GM19193 (cell line): ENCODE data around the gene SLC9C1.

ENCODE experiments used
- POLR2A ChIP-seq: IDR thresholded peaks from 4 replicates; pipeline ENCODE4 v1.6.1; 2011; ENCODE audit not compliant: insufficient read depth, insufficient read length; ENCODE audit errors: extremely low read depth

The SLC9C1 gene

DNA sequence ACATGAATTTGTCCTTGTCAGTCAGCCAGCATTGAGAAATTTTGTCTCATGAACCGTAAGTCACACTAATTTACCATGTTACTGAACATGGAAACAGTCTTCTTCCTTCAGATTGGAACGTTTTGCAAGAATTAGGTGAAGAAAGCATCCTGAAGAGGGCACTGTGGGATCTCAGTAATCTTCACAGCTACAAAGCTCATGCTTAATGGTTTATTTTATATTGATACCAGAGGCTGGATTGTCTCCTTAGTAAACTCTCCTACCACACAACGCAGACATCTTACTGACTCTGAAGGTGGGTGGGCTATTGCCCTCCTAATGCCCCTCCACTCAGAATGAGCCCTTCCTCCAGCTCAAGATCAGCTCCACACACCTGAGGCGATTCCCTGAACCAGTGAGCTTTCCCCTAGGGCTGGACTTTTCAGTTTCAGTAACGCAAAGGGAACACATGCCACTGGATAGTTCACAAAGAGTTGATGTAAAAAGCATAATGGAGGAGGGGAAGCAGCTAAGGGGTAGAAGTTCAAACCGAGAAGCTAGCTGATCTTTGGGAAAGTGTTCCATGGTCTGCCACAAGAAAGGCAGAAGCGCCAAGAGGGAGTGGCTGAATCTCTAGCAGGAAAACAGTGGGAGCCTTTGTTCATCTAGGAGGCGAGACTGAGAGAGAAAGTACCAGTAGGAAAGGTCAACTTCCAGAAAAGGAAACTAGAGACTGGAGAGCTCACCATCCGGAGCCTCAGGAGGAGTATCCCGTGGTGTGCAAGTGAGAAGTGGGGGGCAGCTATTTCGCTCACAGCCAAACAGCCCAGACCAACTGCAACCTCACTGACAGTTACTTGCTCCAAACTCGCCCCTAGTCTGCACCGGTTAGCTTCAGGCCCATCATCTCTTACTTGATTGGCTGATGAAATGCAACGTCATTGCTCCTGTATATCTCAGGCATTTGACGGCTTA is at the start of gene SLC9C1:
Gene SLC9C1 (minus strand): TSS at position 849 of the 954 bp plus-strand sequence. CDS start 7,425 bp downstream, outside the sequence.
- TF ChIP-seq POLR2A = no peak

- TF ChIP-seq POLR2A = no peak
These were observed 47.4 kb upstream of the SLC9C1 start for GRCh38 chr3:112341386-112341785.

DNA sequence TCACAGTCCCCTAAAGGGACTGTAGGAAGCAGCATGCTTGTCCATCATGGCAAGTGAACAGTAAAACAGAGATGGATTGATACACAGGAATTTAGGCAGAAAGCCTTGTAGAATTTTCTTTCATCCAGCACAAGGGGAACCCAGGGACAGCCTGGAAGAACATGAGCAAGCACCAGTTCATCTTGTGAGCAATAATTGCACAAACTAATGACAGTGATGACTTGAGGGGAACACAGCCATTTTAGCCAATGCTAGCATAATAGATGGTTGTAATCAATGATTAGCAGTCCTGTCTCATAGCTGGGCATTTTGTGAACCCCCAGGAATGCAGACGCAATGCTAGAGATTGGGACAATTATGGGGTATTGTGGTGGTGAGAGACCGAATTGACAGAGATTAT is 45.6 kb upstream of the SLC9C1 start:
- TF ChIP-seq POLR2A = no peak

DNA sequence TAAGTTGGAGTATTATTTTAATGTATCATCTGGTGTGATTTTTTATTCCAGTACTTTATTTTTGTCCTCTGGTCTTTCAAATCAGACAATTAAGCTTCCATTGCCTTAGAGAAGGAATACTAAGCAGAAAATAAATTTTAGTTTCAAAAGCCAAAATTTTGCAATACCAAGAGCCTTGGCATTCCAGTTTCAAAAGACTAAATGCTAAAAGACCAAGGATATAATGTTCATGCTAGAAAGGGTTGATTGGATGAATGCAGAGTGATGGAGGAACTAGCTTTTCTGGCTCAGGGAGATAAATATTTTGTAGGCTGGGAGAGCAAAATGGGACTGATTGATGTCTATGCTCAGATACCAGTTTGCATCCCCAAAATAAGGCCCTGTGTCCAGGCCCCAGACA is 45.1 kb upstream of the SLC9C1 start:
- TF ChIP-seq POLR2A = no peak

DNA sequence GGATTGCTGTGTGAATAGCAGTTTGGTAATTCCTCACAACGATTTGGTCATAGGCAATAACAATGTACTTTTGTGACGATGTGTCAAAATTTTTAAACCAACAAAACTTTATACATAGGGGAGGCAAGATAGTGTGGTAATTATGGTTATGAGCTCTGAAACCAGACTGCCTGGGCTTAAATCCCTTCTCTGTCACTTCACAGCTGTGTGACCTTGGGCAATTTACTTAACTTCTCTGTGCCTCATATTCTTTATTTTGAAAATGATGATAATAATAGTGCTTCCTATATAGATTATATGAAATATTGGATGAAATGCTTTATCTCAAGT is 44.7 kb upstream of the SLC9C1 start:
- TF ChIP-seq POLR2A = no peak

DNA sequence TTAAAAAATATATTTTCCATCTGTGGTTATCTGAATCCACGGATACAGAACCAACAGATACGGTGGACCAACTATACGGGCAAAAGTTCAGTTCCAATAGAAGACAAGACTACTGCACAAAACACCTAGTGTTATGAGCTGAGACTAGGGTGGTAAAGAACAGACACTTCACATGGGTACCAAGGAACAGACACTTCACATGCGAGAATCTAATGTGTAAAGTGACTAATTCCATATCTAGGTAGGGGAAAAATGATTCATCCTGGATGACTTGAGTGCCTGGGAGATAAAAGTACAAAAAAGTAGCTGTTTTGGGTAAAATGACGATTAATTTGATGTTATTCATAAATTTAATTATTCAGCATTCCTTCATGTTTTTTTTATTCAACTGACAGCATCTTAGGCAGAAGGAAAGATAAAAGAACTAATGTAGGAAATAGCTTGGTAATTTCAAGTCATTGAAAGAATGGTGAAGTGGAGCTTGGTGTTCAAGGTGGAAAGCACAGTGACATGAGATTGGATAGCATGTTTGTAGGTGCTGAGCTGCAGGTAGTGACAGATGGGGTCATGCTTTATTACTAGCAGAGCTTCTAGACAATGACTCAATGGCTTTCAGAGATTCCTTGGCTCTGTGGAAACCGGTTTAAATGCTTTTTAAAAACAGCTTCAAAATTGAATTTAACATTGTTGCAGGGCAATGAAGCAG is 44.2 kb upstream of the SLC9C1 start:
- no peak for TF ChIP-seq POLR2A

DNA sequence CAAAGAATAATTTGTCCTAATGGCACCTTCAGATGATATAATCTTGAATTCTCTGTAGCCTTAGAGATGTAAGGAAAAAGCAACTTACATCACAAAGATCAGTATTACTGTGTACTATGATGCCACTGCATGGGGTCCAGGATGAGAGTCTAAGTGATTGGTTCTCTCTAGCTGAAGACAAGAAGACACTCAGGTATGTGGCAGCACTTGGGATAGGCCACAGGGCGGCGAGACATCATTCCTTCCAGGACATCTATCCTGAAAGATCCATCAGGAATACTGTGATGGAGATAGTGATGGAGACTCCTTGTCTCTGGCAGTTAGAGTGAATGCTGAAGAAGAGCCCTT is 41.4 kb upstream of the SLC9C1 start:
- no peak for TF ChIP-seq POLR2A

- no peak for TF ChIP-seq POLR2A
These were observed 40.8 kb upstream of the SLC9C1 start for GRCh38 chr3:112334691-112335433.

GRCh38 chr3:112333381-112334317 is 39.6 kb upstream of the SLC9C1 start:
- TF ChIP-seq POLR2A = no peak

GRCh38 chr3:112333002-112333380 is 39.0 kb upstream of the SLC9C1 start, which contains the start of gene CD200:
CD200 (plus strand) TSS chr3:112333156; CDS start chr3:112333213, 57 bp downstream.
- TF ChIP-seq POLR2A = peak; percentile 60

- no peak for TF ChIP-seq POLR2A
These were observed 37.8 kb upstream of the SLC9C1 start for GRCh38 chr3:112331851-112332250.

DNA sequence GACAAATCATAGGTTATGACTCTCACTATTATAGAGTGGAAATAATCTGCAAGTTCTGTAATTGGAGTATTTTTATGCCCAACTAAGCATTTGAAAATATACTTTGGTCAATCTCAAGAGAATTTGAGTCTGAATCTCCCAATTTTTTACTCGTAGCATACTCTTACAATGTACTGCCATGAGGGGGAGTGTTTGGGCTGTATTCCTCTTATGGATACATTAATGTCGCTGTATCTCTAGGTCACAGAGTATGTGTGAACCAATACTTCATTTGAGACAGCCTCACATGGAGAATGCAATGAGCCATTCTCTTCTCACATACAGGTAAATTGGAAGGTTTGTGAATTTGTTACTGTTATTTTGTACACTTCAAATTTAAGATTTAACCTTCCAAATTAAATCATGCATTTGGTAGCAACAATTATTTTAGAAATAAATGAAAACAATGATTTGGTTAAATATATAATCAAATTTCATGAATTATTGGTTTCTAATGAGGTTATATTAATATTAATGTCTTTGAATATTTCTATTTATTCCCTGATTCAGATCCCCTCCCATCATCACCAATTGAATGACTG is 33.4 kb upstream of the SLC9C1 start:
- TF ChIP-seq POLR2A = no peak

- TF ChIP-seq POLR2A = no peak
These were observed 28.0 kb upstream of the SLC9C1 start for GRCh38 chr3:112321867-112322652.
